ENCODE data around the gene ZBED4.

DNA sequence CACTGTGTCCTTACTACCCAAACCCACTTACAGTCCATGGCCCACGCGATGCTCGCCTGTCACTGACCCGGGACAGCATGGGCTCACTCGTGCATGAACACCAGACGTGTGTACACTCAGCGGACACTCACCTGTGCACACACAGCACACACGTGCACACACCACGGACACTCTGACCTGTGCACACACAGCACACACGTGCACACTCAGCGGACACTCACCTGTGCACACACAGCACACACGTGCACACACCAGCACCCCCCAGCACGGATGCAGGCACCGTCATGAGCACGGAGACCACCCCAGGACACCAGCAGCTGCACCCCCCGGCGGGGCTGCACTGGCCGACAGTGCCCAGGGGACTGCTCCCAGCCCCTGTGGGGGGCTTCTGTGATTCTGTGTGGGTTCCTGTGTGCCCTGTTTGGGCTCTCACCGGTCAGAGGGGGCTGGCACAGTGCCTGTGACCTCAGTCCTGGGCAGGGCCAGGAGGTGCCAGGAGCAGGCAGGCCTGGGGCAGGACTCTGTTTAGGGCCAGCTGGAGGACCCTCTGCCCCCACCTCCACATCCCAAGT, 85.0 kb downstream of the ZBED4 start:
- TF ChIP-seq, protein P1, sequence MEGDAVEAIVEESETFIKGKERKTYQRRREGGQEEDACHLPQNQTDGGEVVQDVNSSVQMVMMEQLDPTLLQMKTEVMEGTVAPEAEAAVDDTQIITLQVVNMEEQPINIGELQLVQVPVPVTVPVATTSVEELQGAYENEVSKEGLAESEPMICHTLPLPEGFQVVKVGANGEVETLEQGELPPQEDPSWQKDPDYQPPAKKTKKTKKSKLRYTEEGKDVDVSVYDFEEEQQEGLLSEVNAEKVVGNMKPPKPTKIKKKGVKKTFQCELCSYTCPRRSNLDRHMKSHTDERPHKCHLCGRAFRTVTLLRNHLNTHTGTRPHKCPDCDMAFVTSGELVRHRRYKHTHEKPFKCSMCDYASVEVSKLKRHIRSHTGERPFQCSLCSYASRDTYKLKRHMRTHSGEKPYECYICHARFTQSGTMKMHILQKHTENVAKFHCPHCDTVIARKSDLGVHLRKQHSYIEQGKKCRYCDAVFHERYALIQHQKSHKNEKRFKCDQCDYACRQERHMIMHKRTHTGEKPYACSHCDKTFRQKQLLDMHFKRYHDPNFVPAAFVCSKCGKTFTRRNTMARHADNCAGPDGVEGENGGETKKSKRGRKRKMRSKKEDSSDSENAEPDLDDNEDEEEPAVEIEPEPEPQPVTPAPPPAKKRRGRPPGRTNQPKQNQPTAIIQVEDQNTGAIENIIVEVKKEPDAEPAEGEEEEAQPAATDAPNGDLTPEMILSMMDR (conservative IDR thresholded peaks at IDR 0.05 in 1 of 2, IDR thresholded peaks at IDR 0.05 in 1 of 2; ENCODE audit: low read depth in 1 of 2, low read length in 2 of 2), result no peak
- no peak for TF ChIP-seq EZH2 (IDR thresholded peaks at IDR 0.05; ENCODE audit: low read length, missing control alignments)

All from fibroblast of lung (primary cell).